Transverse colon (tissue), 4 donors: Measurements from ENCODE around the gene QSER1. TPM values are rescaled to one million over a fixed set of nuclear protein-coding genes. Genes with fewer than 3 reads are reported as not detected.

Source experiments
- DNase-seq: peaks from one replicate; pipeline ENCODE4 v3.0.0-alpha.2; 2019
- H3K27ac ChIP-seq, 4 donors: fragments of 200-600 bp; sonication (generic); 2 replicates each; pipeline ENCODE4 v1.5.1; 2016 to 2018; ENCODE audit warnings: inconsistent platforms in 4 of 4
- H3K27me3 ChIP-seq: fragments of 200-600 bp; sonication (generic); 2 replicates; pipeline ENCODE4 v1.5.1; 2017; ENCODE audit warnings: inconsistent platforms
- H3K36me3 ChIP-seq, 4 donors: fragments of 200-600 bp; sonication (generic); 2 replicates each; pipeline ENCODE4 v1.5.1; 2017 to 2019; ENCODE audit warnings: inconsistent platforms in 4 of 4
- H3K4me1 ChIP-seq, 4 donors: fragments of 200-600 bp; sonication (generic); 2 replicates each; pipeline ENCODE4 v1.5.1; 2017 to 2020; ENCODE audit warnings: inconsistent platforms in 4 of 4
- H3K4me3 ChIP-seq, 4 donors: fragments of 200-600 bp; sonication (generic); 1 replicate in 1 of 4; 2 replicates in 3 of 4; pipeline versions ENCODE4 v1.5.1 to v1.6.1; 2017 to 2019; ENCODE audit warnings: inconsistent platforms in 4 of 4
- H3K9me3 ChIP-seq, 2 donors: fragments of 200-600 bp; sonication (generic); 2 replicates each; pipeline ENCODE4 v1.5.1; 2017 to 2019; ENCODE audit warnings: inconsistent platforms in 2 of 2
- EP300 ChIP-seq: sonication (generic); formaldehyde crosslinking; IDR thresholded peaks from one replicate; pipeline ENCODE4 v1.6.1; 2017; ENCODE audit warnings: antibody characterized with exemption, low read depth
- POLR2A ChIP-seq: fragments of 450-650 bp; IDR thresholded peaks from one replicate; pipeline ENCODE4 v1.6.1; 2016; ENCODE audit warnings: antibody characterized with exemption, mild to moderate bottlenecking, moderate library complexity
- POLR2AphosphoS5 ChIP-seq, 3 donors: sonication (generic); formaldehyde crosslinking; IDR thresholded peaks; one replicate each; pipeline ENCODE4 v1.6.1; 2016; ENCODE audit warnings: antibody characterized with exemption in 3 of 3
- WGBS, 2 donors: methylation state at CpG; one replicate each; pipeline ENCODE4 v1.1.5; 2018; ENCODE audit warnings: low coverage in 1 of 2; 5-methylcytosine and 5-hydroxymethylcytosine counted together
- in situ Hi-C, 4 donors: fragments of 200-750 bp; cut with MboI; loops; one replicate each; pipeline versions ENCODE4 v1.15.0 to v1.15.1; 2017; ENCODE audit warnings: low sequenced_read_pairs in 3 of 4, low pct_ligation_motif_present in 1 of 4, low pct_unique_long_range_greater_than_20kb in 1 of 4
- intact Hi-C: fragments of 100-400 bp; cut with DNase I; formaldehyde crosslinking; loops from one replicate; pipeline ENCODE4 v1.15.1; 2023; ENCODE audit warnings: low total_unique reads
- total RNA-seq, 4 donors: library from RNA; depleted of rRNA; stranded (reverse); fragments of >200 nt; gene quantifications; one replicate each; pipeline ENCODE4 v1.1.0, GENCODE V29; 2016
- TF ChIP-seq, protein P1 (sequence below), 5 experiments: fragments of 200-600 bp in 3 of 5; fragments of 450-650 bp in 2 of 5; sonication (generic) in 3 of 5; IDR thresholded peaks; 1 replicate in 2 of 5; 2 replicates in 3 of 5; pipeline ENCODE4 v1.5.1; 2016 to 2017; ENCODE audit warnings: antibody characterized with exemption in 5 of 5, inconsistent platforms in 3 of 5, mild to moderate bottlenecking in 2 of 5, moderate library complexity in 1 of 5

The QSER1 gene
- total RNA-seq = 10 to 100 TPM; 20.5 to 39.2 (median 31.9) TPM

DNA sequence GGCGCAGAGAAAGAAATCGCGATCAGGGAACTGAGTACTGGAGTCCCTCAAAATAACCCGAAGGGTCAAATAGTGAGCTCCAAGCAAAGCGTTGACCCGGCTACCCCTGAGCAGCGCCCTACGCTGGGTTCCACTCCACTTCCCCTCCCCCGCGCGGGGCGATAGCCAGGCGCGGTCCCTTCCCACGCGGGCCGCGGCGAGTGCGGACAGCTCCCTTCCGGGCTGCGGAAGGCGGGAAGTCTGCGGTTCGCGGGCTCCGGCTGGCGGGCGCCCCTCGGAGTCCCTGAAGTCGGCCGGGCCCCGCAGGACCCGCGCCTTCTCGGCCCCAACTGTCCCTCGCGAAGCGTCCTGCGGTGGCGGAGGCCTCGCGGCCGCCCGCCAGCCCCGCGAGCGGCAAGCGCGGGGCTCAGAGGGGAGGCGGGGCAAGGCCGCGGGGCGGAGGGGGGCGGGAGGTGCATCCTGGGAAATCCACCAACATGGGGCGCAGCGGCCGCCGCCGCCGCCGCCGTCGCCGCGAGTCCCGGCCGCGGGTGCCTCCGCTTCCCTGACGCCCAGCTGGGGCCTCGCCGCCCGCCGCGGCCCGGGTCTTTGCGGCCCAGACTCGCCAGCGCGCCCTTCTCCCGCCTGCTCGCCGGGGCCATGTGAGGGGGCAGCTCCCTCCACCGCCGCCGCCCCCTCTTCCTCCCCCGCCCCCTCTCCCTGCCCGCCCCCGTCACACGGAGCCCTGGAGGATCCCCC lies at the start of gene QSER1:
Gene QSER1, plus strand, starts transcription at position 457 of the 738 bp plus-strand sequence. CDS start 315 bp downstream, outside the sequence.
- WGBS, 2 donors = 0% methylated on average over 42 of the region's 91 CpGs; no CpG with 5 or more reads in 1 of the 2 donors
- peak within 1 kb of the TSS; percentile 94 to 98 (median 96) for H3K27ac ChIP-seq
- H3K27me3 ChIP-seq = no peaks in the 10 kb centered on the region
- H3K36me3 ChIP-seq = no peaks in the 10 kb centered on the region
- no peaks in the 10 kb centered on the region for H3K9me3 ChIP-seq
- in situ Hi-C loops = loop anchor here in 1 of 4 donors (10.0 kb wide), 1 partner anchor 62 kb away; no protein-coding TSS in a partner anchor
- TF ChIP-seq POLR2A = peak; percentile 67
- peak in 2 of 3 donors; percentile 81 to 83 for TF ChIP-seq POLR2AphosphoS5 (IDR thresholded peaks at IDR 0.05)
- no peak for TF ChIP-seq EP300
- TF ChIP-seq, protein P1, sequence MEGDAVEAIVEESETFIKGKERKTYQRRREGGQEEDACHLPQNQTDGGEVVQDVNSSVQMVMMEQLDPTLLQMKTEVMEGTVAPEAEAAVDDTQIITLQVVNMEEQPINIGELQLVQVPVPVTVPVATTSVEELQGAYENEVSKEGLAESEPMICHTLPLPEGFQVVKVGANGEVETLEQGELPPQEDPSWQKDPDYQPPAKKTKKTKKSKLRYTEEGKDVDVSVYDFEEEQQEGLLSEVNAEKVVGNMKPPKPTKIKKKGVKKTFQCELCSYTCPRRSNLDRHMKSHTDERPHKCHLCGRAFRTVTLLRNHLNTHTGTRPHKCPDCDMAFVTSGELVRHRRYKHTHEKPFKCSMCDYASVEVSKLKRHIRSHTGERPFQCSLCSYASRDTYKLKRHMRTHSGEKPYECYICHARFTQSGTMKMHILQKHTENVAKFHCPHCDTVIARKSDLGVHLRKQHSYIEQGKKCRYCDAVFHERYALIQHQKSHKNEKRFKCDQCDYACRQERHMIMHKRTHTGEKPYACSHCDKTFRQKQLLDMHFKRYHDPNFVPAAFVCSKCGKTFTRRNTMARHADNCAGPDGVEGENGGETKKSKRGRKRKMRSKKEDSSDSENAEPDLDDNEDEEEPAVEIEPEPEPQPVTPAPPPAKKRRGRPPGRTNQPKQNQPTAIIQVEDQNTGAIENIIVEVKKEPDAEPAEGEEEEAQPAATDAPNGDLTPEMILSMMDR (IDR thresholded peaks at IDR 0.05) = no peak
- H3K4me3 ChIP-seq = peak within 1 kb of the TSS; percentile 91 to 92 (median 92)
- intact Hi-C loops = no loop called here
- peak; percentile 76 for DNase-seq
- H3K4me1 ChIP-seq = peaks cover 0 to 25% (median 10%) of the 10 kb centered on the region in 4 donors

DNA sequence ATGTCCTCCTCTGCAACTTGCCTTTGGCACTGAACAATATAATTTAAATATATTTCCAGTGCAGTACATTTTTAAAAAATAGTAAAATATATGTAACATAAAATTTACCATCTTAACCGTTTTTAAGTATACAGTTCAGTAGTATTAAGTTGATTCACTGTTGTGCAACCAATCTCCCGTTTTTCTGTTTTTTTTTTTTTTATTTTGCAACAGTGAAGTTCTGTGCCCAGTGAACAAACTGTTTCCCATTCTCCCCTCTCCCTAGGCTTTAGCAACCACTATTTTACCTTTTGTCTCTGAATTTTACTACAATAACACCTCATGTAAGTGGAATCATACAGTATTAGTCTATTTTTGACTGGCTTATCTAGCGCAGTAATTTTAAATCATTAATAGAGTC lies 49.1 kb upstream of the QSER1 start:
- 76 to 80% methylated on average over 3 of the region's 3 CpGs for WGBS, 2 donors

GRCh38 chr11:32847511-32847910 lies 45.1 kb upstream of the QSER1 start:
- intact Hi-C loops (no loop called here), in situ Hi-C loops (no loop called here)
- Histone ChIP-seq H3K4me3 (no peak overlapping the region), H3K27me3 (no peaks in the 10 kb centered on the region), H3K4me1 (peaks cover 0 to 9% (median 2%) of the 10 kb centered on the region in 4 donors), H3K9me3 (no peaks in the 10 kb centered on the region), H3K36me3 (no peaks in the 10 kb centered on the region), H3K27ac (no peak overlapping the region)
- DNase-seq = no peak
- TF ChIP-seq POLR2AphosphoS5 (IDR thresholded peaks at IDR 0.05) = no peak
- TF ChIP-seq, protein P1 (IDR thresholded peaks at IDR 0.05) = no peak
- TF ChIP-seq POLR2A = no peak
- no peak for TF ChIP-seq EP300
- 88 to 94% methylated on average over 2 of the region's 2 CpGs for WGBS, 2 donors

More for the DNA sequence above, 49.1 kb upstream of the QSER1 start:
- Histone ChIP-seq H3K27me3 (no peaks in the 10 kb centered on the region), H3K27ac (no peak overlapping the region), H3K4me3 (no peak overlapping the region), H3K4me1 (peaks cover 0 to 5% (median under 1%) of the 10 kb centered on the region in 4 donors), H3K9me3 (no peaks in the 10 kb centered on the region), H3K36me3 (peaks cover 0 to 3% (median 0%) of the 10 kb centered on the region in 4 donors)
- in situ Hi-C loops (no loop called here), intact Hi-C loops (no loop called here)
- TF ChIP-seq POLR2A (no peak), EP300 (no peak), POLR2AphosphoS5 (IDR thresholded peaks at IDR 0.05) (no peak)
- TF ChIP-seq, protein P1 (IDR thresholded peaks at IDR 0.05) = no peak
- DNase-seq = no peak

GRCh38 chr11:32849761-32850160 lies 42.9 kb upstream of the QSER1 start:
- TF ChIP-seq POLR2A (no peak), POLR2AphosphoS5 (IDR thresholded peaks at IDR 0.05) (no peak), EP300 (no peak)
- TF ChIP-seq, protein P1 (IDR thresholded peaks at IDR 0.05) = no peak
- in situ Hi-C loops = no loop called here
- WGBS, 2 donors = 90 to 94% methylated on average over 1 of the region's 1 CpG

More at GRCh38 chr11:32849761-32850160, 42.9 kb upstream of the QSER1 start:
- intact Hi-C loops = no loop called here
- Histone ChIP-seq H3K27me3 (no peaks in the 10 kb centered on the region), H3K4me3 (no peak overlapping the region), H3K4me1 (peaks cover 0 to 9% (median 2%) of the 10 kb centered on the region in 4 donors), H3K27ac (no peak overlapping the region), H3K36me3 (no peaks in the 10 kb centered on the region), H3K9me3 (no peaks in the 10 kb centered on the region)
- DNase-seq = no peak
